ENCODE results near the gene ATIC.

Gene ATIC

GRCh38 chr2:215328066-215328465 lies 16.2 kb downstream of the ATIC start:
- H3K4me1 ChIP-seq = no peaks in the 10 kb centered on the region
- no peaks in the 10 kb centered on the region for H3K9me3 ChIP-seq
- peaks cover 43 to 59% (median 49%) of the 10 kb centered on the region in 3 donors for H3K36me3 ChIP-seq
- intact Hi-C loops (cut with DNase I; ENCODE audit: low total_unique reads) = no loop called here
- no peak for TF ChIP-seq CTCF (IDR thresholded peaks at IDR 0.05)
- H3K27me3 ChIP-seq = no peaks in the 10 kb centered on the region
- no peak for DNase-seq
- H3K4me3 ChIP-seq = no peak overlapping the region
- no peak overlapping the region for H3K27ac ChIP-seq

GRCh38 chr2:215332872-215333595 lies 21.2 kb downstream of the ATIC start:
- H3K27ac ChIP-seq = no peak overlapping the region
- H3K9me3 ChIP-seq = no peaks in the 10 kb centered on the region
- H3K36me3 ChIP-seq = peaks cover 54 to 74% (median 58%) of the 10 kb centered on the region in 3 donors

GRCh38 chr2:215338883-215339679 lies 27.2 kb downstream of the ATIC start:
- Histone ChIP-seq H3K27ac (no peak overlapping the region), H3K36me3 (peaks cover 62 to 76% (median 70%) of the 10 kb centered on the region in 3 donors), H3K27me3 (no peaks in the 10 kb centered on the region), H3K4me3 (no peak overlapping the region), H3K4me1 (no peaks in the 10 kb centered on the region), H3K9me3 (no peaks in the 10 kb centered on the region)
- TF ChIP-seq CTCF (IDR thresholded peaks at IDR 0.05) = no peak
- DNase-seq = no peak
- intact Hi-C loops (cut with DNase I; ENCODE audit: low total_unique reads) = no loop called here

More at GRCh38 chr2:215332872-215333595, 21.2 kb downstream of the ATIC start:
- TF ChIP-seq CTCF (IDR thresholded peaks at IDR 0.05) = no peak
- Histone ChIP-seq H3K4me3 (no peak overlapping the region), H3K27me3 (no peaks in the 10 kb centered on the region), H3K4me1 (no peaks in the 10 kb centered on the region)
- intact Hi-C loops (cut with DNase I; ENCODE audit: low total_unique reads) = no loop called here
- DNase-seq = no peak

GRCh38 chr2:215347878-215348277 lies 36.0 kb downstream of the ATIC start:
- intact Hi-C loops (cut with DNase I; ENCODE audit: low total_unique reads) = no loop called here
- H3K4me1 ChIP-seq = no peaks in the 10 kb centered on the region
- H3K27ac ChIP-seq = no peak overlapping the region
- H3K4me3 ChIP-seq = no peak overlapping the region
- H3K9me3 ChIP-seq = no peaks in the 10 kb centered on the region
- peaks cover 38 to 66% (median 66%) of the 10 kb centered on the region in 3 donors for H3K36me3 ChIP-seq
- DNase-seq = no peak
- no peak for TF ChIP-seq CTCF (IDR thresholded peaks at IDR 0.05)
- H3K27me3 ChIP-seq = no peaks in the 10 kb centered on the region

- H3K4me1 ChIP-seq = no peaks in the 10 kb centered on the region
Measured at GRCh38 chr2:215352602-215353001, 40.7 kb downstream of the ATIC start.

More at GRCh38 chr2:215352602-215353001, 40.7 kb downstream of the ATIC start:
- Histone ChIP-seq H3K36me3 (peaks cover 9 to 29% (median 26%) of the 10 kb centered on the region in 3 donors), H3K27ac (no peak overlapping the region), H3K9me3 (no peaks in the 10 kb centered on the region), H3K27me3 (no peaks in the 10 kb centered on the region), H3K4me3 (no peak overlapping the region)
- TF ChIP-seq CTCF (IDR thresholded peaks at IDR 0.05) = no peak
- intact Hi-C loops (cut with DNase I; ENCODE audit: low total_unique reads) = no loop called here
- DNase-seq = no peak
